SIG-M5 (cell line): ENCODE data around the gene DICER1.

Experiments
- DNase-seq: peaks from one replicate; lab custom pipeline; 2025; lab: John Stamatoyannopoulos, UW

Gene DICER1

DNA sequence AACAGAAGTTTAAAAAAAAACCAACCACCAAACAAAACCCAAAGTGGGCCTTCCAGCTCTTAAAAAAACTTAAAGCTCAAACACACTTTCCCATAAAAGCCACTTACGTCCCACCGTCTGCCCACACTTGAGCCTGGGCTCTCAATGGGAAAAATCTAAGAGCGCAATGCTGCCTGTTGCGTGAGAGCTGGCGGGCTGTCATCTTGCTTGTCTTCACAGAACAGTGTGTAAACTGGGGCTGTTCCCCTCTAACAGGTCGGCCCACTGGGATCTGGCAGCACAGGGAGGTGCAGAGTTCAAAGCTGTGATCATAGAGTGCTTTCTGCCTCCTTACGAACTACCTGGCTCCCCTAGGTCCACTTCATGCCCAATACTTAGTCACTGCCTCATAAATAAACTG is 80.0 kb downstream of the DICER1 start:
- DNase-seq: no peak

DNA sequence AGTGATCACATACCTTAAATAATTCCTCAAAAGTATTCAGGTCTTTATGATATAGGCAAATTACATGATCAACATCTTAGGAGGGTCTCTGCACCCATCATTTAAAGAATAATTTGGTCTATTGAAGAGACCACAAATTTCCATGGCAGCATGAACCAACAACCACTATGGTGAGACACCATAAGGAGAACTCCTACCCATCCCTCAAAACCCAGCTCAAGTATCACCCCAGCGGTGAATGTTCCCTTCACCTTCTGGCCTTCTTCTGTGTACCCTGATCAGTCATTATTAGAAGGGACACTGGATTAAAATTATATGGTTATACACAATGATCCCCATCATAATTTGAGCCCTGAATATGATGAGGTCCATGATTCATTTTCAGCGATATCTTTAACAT is 81.5 kb downstream of the DICER1 start:
- no peak for DNase-seq

DNA sequence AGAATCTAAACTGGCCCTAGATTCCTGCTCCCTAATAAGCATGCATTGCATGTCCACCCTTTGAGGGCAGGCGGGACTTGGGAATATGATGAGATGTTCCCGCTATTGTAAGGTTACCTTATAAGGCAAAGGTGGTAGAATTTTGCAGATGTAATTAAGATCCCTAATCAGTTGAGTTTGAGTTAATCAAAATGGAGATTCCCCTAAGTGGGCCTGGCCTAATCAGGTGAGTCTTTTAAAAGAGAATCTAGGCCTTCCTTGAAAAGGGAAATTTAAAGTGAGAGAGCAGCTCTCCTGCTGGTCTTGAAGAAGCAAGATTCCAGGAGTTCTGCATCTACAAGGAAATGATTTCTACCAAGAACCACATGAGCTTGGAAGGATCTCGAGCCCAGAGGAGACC is 83.4 kb downstream of the DICER1 start:
- no peak for DNase-seq

DNA sequence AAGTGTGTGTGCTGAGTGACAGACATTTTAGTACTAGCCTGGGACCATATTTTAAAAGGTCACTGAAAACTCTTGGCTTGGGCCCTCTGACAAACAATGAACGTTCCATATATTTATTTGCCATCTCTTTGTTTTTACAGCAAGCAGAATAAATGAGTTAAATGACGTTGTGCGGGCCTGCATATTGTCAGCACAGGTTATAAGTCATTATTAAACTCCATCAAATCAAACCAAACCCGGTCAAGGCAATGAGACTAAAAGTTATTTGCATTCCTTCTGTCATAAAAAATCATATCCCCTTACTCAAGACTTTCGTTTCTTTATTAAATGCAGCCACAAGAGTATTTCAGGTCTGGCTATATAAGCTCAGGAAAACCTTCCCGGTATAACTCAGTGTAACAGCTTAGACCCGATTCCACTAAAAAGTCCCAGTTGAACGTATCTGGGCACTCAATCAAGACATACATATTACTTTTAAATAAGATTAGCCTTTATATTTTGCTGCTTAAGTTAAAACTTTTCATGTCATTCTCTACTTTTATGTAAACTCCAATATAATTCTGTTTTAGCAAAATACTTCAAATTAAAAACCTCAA is 84.9 kb downstream of the DICER1 start:
- DNase-seq: no peak

DNA sequence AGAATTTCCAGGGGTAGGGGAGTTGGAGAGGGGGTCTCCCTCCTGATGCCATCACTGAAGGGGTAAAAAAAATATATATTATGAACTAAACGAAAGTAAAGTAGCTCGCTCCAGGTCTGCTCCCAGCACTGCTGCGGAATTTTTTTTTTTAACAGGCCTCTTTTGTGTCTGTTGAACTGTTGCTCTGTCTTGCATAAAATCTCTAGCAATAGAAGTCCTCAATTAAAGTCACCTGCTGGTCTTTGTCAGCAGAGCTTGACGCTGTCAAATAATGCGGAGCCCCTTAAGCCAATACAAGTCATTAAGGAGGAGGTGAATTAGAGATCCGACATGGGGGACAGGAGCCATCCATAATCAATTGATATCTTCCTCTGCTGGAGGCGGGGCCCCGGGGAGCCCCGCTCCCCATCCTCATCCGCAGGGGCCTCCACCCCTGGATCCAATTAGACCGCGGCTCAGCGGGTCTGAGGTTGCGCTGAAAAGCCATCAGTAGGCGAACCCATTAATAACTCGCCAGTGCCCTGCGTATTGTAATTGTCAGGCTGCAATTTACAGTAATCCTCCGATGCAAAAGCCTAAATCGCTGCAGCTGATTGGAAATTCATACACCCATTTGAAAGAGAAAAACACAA is 85.6 kb downstream of the DICER1 start:
- no peak for DNase-seq

DNA sequence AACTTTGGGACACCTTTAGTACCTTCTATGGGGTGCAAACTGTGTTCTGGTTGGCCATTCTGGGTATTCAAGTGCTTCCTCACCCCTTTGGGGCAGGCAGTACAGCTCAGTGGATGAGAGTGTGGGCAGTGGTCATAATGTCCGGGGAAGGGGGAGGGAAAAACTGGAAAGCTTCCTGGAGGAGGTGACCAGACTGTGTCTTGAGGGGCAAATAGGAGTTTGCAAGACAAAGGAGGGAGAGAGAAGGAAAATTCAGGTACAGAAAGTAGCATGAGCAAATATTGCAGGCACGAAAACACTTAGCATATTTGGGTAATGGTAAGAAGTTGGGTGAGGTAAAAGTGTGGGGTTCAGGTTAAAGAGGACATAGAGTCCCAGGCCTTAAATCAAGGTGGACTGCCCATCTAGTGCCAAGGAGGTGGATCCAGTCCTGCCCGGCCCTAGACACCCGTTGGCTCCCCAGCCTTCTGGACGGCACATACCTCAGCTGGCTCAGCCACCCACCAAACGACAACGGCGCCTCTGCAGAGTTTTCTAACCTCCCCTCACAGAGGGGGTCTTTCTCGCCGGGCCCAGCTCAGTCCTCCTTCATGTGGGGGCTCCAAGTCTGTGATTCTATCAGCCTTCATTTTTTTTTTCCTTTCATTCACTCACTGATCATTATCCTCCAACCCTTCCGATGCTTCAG is 86.4 kb downstream of the DICER1 start:
- DNase-seq: no peak

DNA sequence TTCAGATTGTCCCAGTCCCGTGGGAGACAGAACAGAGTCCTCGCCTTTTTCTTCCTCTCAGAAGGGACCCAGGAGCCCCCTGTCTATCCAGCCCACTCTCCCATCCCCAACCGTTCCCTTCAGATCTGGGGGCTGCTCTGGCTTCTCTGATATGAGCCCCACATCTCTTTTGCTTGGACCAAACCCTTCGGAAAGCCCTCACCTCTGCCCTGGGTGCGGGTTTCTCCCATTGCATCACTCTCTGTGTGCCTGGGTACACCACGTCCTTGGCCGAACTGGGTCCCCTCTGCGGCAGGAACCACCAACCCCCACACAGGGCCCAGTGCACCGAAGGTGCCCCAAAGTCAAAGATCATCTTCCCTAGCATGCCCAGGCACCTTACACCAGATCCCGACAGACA is 87.8 kb downstream of the DICER1 start:
- DNase-seq: no peak

DNA sequence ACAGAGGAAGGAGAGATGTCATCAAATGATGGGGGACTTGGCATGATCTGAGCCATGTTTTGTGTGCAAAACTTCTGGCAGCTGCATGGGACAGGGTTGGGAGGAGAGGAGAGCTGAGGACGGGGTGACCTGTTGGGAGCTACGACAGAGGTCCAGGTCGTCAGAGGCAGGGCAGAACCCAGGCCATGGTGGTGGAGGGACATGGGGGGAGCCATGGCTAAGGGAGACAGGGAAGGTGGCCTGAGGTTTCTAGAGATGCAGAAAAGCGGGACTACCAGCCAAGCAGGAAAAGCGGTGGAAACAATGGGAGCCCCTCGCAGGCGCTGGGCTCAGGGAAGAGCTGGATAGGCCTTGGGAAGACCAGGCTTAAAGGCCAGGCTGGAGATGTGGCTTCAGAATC is 88.3 kb downstream of the DICER1 start:
- no peak for DNase-seq

DNA sequence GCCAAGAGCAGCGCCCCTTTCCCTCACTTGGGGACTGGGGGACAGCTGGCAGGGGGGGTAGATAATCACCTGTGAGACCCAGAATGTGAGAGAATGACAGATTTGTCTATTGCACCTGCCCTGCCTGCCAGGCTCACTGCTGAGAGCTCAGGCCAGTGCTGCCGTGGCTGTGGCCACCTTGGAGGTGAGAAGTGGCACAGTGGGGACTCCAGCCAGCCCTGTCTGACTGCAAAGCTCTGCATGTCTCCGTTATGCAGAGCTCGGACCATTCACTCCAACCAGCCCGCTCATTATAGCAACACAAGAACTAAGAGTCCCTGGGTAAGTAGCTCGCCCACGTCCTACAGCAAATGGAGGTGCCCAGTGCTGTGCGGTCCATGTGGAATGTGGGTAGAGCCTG is 88.8 kb downstream of the DICER1 start:
- DNase-seq: no peak

DNA sequence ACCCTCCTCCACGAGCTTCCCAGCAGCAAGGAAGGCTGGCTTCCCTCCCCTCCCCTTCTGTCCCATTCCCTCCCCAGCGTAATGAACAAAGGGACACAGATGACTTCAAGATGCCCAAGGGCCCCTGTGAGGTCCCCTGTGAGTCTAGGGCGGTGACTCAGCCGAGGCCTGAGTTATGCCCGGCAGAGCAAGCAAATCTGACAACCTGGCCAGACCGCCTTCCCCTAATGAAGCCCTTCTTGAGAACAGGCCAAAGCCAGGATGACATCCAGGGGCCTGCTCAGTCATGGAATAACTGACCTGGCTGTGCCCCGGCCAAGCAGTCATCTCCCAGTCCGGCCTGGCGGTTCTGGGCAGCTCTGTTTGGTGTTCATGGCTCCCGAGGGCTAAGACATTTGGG is 89.2 kb downstream of the DICER1 start:
- no peak for DNase-seq

DNA sequence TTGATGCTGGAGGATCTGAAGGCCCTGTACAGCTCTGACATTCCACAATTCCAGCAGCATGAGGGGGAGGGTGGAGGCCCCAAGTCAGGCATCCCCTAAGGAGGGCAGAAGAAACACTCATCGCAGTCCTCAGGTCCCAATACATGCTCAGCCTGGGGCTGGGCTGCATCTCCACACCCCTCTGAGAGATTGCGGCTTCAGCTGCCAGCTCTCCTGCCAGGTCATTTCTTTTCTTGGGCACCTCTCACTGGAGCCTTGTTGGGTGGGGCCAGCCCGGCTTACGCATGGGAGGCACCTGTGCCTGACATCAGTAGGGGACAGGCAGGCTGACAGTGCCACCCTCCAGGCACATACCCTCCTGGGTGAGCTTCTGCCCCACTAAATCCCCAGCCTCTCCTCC is 89.8 kb downstream of the DICER1 start:
- DNase-seq: no peak

DNA sequence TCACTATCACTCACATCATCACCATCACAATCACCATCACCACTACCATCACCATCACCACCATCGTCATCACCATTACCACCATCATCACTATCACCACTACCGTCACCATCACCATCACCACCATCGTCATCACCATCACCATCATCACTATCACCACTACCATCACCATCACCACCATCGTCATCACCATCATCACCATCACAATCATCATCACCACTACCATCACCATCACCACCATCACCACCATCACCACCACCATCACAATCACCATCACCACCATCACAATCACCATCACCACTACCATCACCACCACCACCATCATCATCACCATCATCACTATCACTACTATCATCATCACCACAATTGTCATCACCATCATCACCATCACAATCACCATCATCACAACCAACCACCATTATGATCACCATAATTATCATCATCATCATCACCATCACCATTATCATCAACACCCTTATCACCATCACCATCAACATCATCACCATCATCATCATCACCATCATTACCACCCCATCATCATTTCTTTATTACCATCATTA is 90.8 kb downstream of the DICER1 start:
- no peak for DNase-seq

DNA sequence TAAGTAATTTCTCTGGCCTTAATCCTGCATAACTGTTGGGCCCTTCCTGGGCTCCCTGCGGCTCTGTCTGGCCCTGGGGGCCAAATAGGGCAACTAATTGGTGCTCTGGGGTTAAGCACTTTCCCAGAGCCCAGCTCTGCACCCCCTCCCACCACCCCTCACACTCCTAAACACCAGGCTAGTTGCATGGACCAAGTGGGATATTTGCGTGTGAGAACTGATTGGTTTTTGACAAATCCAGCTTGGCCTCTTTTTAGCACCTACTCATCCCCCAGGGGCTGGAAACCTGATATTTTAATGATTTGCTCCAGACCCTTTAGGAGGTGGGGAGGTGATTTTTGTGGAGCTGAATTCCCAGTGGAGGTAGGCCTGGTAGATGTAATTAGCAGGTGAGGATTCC is 91.9 kb downstream of the DICER1 start:
- no peak for DNase-seq

DNA sequence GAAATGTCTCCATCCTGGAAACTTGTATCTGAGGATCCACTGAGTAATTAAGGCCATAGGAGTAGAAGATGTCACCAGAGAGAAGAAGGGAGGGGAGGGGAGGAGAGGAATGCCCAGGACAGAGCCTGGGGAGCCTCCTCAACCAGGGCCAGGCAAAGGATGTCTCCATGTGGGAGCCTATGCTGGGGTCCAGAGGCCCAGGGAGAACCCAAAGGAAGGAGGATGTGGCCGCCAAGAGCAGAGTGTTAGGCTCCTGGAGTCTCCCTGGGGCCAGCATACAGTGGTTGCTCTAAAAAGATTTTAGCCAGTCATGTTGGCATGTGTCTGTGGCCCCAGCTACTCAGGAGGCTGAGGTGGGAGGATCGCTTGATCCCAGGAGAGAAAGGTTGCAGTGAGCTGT is 92.6 kb downstream of the DICER1 start:
- no peak for DNase-seq

DNA sequence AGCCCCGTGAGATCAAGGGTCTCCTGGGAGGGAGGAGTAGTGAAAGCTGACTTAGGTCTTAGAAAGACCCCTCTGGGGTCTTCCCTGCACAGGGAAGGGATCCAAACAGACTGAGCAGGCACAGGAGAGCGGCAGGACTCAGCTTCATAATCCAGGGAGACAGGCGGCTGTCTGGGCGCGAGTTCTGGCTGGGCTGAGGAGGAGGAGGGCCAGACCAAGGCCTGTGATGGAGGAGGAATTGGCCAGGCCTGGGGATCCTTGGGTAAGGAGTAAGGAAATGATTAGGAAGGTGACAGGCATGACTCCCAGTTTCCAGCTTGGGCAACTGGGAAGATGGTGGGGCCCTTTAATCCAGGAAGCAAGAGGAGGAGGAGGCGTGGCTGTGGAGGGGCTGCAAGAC is 93.1 kb downstream of the DICER1 start:
- DNase-seq: no peak

DNA sequence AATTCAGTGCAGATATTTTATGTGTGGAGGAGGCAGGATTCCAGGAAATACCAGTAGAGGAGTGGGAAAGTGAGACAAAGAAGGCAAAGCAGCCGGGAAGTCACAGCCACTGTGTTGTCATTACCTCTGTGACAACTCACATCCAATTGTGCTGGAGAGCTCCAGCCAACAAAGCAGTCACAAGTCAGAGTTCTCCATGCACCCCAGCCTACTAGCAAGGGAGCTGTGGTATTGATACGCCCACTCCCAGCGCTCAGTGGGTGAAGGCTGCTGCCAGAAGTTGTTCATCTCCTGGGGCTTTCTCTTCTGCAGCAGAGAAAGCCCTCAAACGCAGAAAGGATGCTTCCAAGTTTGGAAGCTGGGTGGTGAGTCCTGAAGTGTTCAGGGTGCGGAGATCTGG is 93.9 kb downstream of the DICER1 start:
- DNase-seq: no peak

DNA sequence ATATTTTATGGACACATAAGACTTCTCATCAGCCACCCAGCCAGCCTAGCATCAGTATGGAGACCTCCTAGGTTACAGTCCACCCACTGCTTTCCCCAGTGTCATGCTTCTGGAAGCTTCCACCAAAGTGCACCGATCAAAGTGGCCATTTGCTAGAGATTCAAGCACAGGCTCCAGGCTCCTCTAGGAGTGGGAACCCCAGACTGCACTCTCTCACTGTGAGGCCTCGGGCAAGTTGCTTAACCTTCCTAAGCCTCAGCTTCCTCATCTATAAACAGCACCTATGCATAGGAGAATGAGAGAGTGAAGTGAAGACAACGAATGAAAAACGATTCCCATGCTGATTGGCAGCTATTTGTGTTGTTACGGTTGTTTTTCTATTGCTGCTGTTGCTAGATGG is 94.4 kb downstream of the DICER1 start:
- no peak for DNase-seq

DNA sequence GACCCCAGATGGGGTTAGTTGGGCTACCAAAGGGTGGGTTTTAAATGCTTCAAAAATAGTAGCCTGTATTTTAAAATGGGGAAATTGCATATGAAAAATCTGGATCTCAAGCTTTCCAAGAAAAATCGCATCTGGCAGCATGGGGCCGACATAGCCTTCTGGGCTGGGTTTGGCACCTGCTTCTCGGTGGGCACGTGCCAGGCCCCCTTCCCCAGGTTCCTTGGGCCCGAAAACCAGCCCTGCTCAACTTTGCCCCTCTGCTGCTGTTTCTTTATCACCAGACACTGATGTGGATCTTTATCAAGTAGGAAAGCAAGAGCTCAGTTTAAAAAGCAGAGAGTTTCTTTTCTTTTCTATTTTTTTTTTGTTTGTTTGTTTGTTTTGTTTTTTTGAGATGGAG is 95.1 kb downstream of the DICER1 start:
- no peak for DNase-seq

DNA sequence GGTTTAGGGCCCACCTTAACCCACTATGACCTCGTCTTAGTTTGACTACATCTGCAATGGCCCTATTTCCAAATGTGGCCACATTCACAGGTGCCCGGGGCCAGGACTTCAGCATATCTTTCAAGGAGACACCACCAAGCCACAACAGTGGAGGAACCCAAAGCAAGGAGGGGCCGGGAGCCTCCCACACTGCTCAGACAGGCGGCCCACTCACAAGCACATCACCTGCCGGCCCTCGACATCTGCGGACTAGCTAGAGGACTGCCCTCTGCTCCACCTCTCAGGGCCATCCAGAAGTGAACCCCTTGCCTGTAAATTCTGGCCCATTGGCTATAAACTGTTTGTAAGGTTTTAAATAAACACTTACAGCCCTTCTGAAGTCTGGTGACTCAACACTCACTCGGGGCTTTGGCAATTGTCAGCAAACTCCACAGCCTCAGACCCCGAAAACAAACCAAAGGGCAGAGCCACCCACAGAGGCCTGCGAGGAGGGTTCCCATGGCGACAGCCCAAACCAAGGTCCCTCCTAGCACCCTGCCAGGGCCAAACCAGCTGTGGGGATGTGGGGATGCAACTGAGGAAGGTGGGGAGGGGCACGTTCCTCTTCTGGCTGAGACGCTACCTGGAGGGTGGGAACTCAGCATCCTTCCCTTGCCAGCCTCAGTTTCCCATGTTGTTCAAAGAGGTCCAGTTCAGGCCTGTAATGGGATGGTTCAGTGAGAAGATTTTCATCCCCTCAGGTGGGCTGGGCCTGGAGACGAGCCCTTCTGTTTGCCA is 95.8 kb downstream of the DICER1 start:
- no peak for DNase-seq

DNA sequence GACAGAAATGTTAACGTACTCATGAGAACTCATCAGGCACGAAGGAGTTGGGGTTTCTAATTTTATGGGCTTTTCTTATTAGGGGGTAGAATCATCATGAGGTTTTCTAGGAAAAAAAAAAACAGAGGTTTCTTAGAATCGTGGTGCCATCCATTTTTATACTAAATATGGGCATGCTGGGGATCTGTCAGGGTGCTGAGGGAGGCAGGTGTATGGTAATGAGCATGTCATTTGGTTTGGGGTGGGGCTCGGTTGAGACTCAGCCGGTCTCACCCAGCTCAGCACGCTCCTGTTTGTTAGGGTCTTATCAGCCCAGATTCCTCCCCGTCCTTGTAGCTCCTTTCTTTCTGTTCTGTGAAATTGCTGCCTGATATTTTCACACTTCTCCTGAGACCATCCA is 98.2 kb downstream of the DICER1 start:
- no peak for DNase-seq

DNA sequence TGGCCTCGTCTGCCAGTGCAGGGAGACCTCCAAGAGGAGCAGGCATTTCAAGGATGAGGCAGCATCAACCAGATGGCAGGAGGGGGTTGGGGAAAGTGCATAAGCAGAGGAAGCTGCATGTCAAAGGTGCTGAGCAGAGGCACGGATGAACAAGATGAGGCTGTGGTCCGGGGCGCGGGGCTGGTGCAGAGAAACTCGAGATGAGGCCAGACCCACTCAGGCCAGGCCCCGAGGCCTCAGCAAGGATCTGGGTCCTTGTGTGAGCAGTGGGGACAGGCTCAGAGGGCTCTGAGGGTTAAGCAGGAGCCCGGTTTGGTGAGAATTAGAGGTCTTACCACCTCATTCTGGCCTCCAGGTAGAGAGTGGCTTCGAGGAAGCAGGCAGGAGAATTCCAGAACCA is 98.8 kb downstream of the DICER1 start:
- DNase-seq: no peak

DNA sequence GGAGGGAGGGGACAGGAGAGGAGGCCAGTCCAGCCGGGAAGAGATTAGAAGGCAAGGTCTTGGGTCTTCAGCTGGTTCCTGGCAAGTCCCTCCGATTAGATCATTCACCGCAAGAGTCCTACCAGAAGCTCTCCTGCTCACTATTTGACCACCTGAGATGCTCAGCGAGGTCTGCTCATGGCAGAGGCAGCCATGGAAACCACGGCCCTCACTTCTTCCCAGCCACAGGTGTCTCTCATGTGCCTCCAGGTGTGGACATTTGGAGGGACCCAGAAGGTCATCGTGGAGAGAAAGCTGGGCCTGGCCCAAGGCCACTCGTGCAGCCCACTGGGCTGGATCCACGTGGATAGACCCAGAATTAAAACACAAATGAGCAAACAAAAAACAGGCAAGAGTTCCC is 99.5 kb downstream of the DICER1 start:
- no peak for DNase-seq

DNA sequence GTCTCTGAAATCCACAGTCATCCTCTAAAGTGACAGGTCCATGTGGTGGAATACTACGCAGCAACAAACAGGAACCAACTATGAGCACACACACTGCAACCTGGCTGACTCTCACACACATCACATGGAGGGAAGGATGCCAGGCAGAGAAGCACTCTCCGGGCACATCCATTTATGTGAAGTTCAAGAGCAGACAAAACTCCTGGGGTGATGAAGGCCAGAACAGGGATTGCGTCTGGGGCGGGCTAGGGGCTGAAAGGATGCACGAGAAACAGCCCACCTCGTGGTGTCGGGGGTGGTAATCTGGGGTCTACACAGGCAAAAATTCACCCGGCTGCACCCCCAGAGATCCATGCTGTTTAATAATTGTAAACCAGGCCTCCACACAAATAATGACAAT is 100.2 kb downstream of the DICER1 start:
- no peak for DNase-seq
